Stimulated activated CD8-positive, alpha-beta memory T cell treated with anti-CD3 and anti-CD28 coated beads, Interleukin-4, amount 100 ng/mL, for 24 hours (primary cell): ENCODE results near the gene DGAT2.
A peak's percentile ranks its signal among the peaks of the same experiment; 100 is the strongest.

ENCODE experiments used
- DNase-seq: peaks from one replicate; pipeline ENCODE4 v3.0.0-alpha.2; 2020; ENCODE audit warnings: low read depth

DGAT2 gene

DNA sequence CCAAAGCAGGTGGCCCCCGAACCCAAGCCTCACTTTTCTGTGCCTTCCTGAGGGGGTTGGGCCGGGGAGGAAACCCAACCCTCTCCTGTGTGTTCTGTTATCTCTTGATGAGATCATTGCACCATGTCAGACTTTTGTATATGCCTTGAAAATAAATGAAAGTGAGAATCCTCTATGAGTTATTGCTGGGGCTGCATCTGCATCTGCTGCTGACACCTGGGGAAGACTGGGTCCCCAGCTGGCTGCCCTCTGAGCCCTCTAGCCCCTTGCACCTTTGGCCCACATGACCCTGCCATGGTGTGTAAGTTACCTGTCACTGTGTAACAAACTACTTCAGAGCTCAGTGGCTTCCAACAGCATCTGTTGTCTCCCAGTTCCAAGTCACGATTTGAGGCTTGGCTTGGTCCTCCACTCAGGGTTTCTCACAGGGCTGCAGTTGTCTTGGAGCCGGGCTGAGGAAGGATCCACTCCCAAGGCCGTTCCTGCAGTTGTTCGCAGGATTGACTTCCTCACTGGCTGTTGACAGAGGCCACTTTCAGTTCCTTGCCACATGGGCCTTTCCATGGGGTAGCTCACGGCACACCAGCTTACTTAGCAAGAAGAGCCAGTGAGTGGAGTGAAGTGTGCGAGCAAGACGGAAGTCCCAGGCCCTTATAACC is 32.9 kb downstream of the DGAT2 start:
- no peak for DNase-seq

DNA sequence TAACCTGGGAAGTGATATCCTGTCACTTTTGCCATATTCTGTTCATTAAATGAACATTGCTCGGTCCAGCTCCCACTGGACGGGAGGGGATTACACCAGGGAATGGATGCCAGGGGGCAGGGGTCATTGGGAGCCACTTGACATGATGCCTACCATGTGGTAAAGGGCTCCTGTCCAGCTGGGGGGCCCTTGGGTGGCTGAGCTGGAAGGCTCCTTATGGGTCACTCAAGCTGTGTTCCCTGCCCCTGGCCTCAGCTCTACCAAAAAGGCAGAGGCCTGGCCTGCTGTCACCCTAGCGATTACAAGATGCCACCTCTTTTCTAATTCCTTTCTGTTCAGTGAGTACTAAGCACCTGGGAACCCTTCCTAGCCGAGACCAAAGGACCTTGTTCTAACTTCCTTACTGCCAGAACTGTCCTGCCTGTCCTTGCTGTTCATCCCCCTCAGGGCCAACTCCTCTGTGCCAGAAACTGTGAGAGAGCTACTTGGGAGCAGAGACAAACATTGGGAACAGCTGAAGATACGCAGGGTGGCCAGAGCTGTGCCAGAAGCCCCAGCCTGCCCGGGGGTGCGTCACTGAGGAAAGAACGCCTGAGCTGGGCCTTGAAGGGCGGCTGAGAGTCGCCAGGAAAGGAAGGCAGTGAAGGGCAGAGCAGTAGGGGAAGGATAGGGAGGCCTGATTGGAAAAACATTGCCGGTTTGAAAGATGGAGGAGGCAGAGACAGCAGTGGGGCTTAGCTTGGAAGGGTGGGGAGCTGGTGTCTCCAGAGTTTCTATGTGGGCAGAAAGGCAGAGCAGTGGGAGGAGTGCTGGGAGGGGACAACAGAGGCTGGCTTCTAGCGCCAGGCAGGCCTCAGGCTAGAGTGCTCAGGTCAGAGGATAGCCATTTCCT is 33.7 kb downstream of the DGAT2 start:
- DNase-seq: no peak

DNA sequence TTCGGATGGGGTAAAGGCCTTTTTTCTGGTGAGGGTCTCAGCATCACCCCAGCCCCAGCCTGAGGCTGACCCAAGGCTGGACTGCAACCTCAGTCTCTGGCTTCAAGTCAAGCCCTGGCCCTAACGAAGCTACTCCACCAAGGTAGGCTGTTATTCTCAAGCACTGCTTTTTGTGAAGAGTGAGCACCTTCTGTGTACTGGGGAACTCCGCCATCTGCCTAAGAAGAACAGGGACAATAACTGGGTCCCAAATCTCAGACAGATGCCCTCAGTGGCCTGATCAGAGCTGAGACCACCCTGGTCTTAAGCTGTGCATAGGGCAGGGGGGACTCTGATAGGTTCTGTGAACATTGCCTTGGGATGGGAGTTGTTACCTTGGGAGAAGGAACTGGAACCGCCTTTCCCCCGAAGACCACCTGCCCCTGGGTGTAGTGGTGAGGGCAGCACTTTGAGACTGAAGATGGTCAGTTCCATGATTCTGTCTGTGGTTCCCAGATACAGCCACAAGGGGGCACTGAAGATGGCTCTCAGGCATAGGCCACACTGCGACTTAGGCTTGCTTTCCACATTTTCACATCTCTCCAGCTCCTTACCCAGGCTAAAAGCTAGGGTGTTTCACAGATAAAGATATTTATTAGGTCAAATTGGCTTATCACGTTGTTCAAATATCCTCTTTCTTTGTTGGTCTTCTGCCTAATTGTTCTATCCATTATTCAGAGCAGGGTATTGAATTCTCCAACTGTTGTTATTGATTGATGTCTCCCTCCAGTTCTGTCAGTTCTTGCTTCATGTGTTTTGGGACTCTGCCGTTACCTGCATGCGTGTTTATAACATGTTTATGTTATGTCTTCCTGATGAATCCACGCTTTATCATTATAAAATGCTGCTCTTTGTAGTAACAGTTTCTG is 34.6 kb downstream of the DGAT2 start:
- DNase-seq: peak; percentile 55

GRCh38 chr11:75809111-75809510 is 40.5 kb downstream of the DGAT2 start:
- DNase-seq: no peak

DNA sequence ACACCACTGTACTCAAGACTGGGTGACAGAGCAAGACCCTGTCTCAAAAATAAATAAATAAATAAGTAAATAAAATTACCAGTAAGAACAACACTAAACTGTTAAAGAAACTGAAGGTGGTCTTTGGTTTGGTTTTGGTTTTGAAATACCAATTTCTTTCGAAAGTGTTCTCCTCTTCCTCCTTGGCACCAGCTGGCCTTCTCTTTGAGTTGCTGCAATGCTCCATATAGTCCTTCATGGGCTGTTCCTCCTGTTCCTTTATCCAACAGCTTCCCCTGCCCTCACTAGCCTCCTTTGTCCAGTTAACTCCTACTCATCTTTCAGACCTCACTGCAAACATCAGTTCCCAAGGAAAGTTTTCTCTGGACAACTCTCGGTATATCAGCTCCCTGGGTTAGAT is 41.4 kb downstream of the DGAT2 start:
- DNase-seq: no peak

- no peak for DNase-seq
Measured at GRCh38 chr11:75810637-75811390, 42.2 kb downstream of the DGAT2 start.

DNA sequence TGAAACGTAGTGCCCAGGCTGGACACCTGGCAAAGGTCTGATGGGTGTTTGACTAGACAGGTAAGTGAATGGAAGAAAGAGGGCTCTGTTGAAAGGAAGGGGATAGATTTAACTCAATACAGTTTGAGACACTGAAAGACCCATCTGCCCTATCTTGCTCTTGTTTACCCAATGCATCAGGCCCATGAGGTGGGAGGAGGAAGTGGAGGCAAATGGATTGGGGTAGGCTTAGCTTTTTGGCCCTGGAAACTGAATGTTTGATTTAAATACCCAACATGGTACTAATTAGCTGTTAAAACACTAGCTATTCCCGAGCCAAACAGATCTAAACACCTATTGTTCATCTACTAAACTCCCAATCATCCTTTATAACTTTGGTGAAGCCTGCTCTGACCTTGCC is 42.9 kb downstream of the DGAT2 start:
- DNase-seq: no peak

DNA sequence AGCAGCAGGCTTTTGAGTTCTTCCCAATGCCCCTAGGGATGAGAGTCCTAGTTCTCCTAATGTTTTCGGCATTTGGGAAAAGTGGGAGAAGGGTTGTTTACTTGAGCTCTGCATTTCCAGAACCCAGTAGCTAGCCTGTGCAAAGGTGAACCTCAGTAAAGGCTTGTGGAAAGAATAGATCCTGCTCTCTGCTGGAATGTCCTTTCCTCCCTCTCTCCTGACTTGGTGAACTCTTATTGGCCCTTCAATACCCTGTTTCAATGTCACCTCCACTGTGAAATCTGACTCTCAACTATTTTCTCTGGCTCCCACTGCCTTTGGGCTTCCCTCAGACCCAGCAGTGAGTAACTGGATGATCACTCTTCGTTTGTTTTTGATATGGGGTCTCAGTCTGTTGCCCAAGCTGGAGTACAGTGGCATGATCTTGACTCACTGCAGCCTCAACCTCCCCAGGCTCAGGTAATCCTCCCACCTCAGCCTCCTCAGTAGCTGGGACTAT is 44.0 kb downstream of the DGAT2 start:
- no peak for DNase-seq

DNA sequence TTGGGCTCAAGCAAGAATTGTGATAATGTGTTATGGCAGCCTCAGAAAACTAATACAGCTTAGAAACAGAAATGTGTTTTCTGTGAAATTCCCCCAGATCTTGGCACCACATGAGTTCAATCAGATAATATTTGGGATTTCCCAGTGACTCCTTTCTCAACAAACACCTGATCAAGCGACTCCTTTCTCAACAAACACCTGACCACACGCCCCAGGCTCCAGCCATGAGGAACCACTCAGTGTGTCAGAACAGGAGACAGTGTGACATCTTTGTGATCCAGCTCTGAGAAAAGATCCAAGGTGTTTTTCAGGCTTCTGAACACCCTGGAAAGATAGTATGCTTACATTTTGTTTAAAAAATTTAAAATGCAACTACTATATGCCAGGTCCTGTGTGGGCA is 44.5 kb downstream of the DGAT2 start:
- DNase-seq: no peak

DNA sequence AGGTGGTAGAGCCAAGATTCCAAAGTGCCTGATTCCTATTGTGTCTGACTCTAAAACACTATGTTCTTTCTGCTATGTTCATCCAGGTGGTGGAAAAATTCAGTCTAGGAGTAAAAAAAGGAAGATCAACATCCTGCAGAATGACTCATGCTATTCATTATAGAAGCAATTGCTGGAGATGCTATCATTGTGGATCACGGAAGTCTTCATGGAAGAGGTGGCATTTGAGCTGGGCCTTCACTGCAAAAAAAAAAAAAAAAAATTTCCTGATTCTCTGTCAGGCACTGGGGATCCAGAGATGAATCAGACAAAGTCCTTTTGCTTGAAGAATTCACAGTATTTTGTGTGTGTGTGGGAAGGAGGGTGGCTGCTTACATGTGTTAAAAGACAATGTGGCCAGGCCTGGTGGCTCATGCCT is 45.1 kb downstream of the DGAT2 start:
- no peak for DNase-seq

DNA sequence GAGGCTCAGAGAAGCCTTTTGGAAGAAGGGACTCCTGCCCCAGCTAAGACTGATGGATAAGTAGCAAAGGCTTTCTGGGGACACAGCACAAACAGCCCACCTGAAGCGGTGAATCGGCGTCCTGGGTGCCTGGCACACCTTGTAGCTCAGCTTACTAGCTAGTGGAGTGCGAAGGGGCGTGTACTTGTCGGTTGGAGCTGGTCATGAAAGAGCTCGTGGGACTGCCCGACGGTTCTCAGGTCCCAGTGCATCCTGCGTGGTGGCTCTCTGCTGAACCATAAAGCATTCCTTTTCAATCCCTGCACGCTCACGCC is 45.7 kb downstream of the DGAT2 start:
- no peak for DNase-seq

DNA sequence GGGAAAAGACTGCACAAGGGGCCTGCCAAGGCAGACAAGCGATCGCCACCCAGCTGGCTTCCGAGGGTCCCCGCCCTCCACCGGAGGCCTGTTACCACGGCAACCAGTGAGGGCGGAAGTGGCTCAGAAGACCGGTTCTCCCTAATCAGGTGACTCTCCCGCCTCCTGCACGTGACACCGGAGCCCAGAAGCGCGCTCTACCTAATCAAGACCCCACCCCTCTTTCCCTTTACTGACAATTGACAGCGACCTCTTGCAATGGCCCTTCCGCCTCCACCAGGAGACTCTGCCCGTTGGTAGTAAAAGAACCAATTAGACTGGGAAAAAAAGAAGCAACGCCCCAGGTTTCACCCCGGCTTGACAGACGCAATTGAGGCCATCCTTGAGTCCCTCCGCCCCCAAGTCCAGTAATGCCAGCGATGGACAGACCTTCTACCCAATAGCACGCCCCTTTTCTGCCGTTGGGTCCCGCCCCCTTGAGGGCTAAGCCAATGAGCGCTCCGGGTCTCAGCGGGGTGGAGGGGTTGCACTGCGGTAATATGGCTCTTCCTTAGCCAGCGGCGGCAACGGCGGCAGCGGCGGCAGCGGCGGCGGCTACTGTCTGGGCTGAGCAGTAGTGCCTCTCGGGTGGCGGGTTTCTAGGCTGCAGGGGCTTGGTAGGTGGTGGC is 46.2 kb downstream of the DGAT2 start, which contains the start of gene UVRAG:
Gene UVRAG, plus strand, starts transcription at position 534 of the 668 bp plus-strand sequence. CDS start 198 bp downstream, outside the sequence.
- peak; percentile 95 for DNase-seq

GRCh38 chr11:75815345-75816168 is 47.0 kb downstream of the DGAT2 start:
- DNase-seq: peak; percentile 19

DNA sequence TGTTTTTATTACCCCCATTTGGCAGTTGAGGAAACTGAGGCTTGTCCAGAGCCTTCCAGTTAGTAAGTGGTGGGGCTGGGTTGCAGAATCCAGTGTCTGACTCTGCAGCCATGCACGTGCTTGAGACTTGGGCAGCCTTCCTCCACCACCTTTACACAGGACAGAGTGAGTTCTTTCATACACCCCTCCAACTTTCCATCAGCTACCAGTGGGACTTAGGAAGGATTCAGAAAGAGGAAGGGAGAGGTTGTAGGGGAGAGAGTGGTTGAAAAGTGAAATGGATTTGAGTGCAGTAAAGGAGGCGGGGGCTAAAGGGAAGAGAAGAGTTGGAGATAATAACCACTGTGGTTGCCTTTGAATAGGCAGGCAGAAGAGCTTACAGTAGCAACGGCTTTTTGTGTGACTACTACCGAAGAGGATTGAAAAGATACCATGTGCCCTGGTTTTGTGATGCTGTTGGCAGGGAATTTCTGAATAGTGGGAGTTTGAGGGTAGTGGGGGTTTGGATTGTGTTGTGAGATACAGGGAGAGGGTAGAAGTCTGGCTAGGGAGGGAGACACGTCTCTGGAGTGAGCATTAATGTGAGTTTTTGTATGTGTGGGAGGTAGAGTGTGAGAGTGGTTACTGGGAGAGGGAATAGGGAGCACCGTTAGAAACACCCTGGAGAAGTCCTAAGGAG is 48.1 kb downstream of the DGAT2 start:
- DNase-seq: no peak

- no peak for DNase-seq
Measured at GRCh38 chr11:75820645-75821044, 52.1 kb downstream of the DGAT2 start.

DNA sequence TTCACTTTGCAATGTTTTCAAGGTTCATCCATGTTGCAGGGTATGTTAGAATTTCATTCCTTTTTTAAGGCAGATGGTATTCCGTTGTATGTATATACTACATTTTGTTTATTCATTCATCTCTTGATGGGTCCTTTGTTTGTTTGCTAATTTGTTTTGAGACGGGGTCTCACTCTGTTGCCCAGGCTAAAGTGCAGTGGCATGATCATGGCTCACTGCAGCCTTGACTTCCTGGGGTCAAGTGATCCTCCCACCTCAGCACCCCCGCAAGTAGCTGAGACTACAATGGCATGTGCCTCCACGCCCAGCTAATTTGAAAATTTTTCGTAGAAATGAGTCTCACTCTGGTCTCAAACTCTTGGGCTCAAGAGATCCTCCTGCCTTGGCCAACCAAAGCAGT is 52.6 kb downstream of the DGAT2 start:
- DNase-seq: no peak

DNA sequence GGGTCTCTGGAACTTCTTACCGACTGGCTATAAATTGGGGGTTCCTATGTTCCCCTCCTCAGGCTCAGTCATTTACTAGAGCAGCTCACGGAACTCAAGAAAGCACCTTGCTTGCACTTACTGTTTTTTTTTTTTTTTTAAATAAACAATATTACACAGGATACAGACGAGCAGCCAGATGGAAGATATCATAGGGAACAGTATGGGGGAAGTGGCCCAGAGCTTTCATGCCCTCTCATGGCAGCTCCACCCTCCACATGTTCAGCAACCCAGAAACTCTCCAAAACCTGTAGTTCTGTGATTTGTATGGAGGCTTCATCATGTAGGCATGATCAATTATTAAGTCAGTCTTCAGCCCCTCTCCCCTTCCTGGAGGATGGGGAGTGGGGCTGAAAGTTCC is 54.0 kb downstream of the DGAT2 start:
- no peak for DNase-seq

GRCh38 chr11:75823415-75823814 is 54.8 kb downstream of the DGAT2 start:
- DNase-seq: no peak

- DNase-seq: no peak
Measured at GRCh38 chr11:75823946-75824345, 55.4 kb downstream of the DGAT2 start.
